Karpas-422 (cell line): ENCODE data around the gene SAG. TPM values are rescaled to one million over a fixed set of nuclear protein-coding genes. Genes with fewer than 3 reads are reported as not detected.

Experiments used
- DNase-seq: peaks from one replicate; pipeline ENCODE4 v3.0.0-alpha.2; 2015
- H2AFZ ChIP-seq: fragments of 200-600 bp; sonication (generic); 2 replicates; pipeline ENCODE4 v1.6.1; 2014; ENCODE audit warnings: antibody characterized with exemption, low read length, mixed read lengths
- H3K27ac ChIP-seq: fragments of 200-600 bp; sonication (generic); 2 replicates; pipeline ENCODE4 v1.5.1; 2014; ENCODE audit warnings: mild to moderate bottlenecking, low read length, moderate library complexity
- H3K27me3 ChIP-seq: fragments of 200-600 bp; sonication (generic); 2 replicates; pipeline ENCODE4 v1.6.1; 2014; ENCODE audit warnings: low read length, mixed read lengths
- H3K36me3 ChIP-seq: fragments of 200-600 bp; sonication (generic); 2 replicates; pipeline ENCODE4 v1.6.1; 2014; ENCODE audit warnings: low read length, mixed read lengths; ENCODE audit not compliant: insufficient read depth
- H3K4me1 ChIP-seq: fragments of 200-600 bp; sonication (generic); 2 replicates; pipeline ENCODE4 v1.6.1; 2014; ENCODE audit warnings: mild to moderate bottlenecking, low read length, mixed read lengths
- H3K4me2 ChIP-seq: fragments of 200-600 bp; sonication (generic); 2 replicates; pipeline ENCODE4 v1.6.1; 2014; ENCODE audit warnings: low read length, low read depth, mild to moderate bottlenecking; ENCODE audit not compliant: poor library complexity, severe bottlenecking
- H3K4me3 ChIP-seq: fragments of 200-600 bp; sonication (generic); 2 replicates; pipeline ENCODE4 v1.5.1; 2014; ENCODE audit warnings: mild to moderate bottlenecking, antibody characterized with exemption, low read length, mixed read lengths
- H3K79me2 ChIP-seq: fragments of 200-600 bp; sonication (generic); 2 replicates; pipeline ENCODE4 v1.6.1; 2014; ENCODE audit warnings: mild to moderate bottlenecking, low read length, mixed read lengths
- H3K9ac ChIP-seq: fragments of 200-600 bp; sonication (generic); 2 replicates; pipeline ENCODE4 v1.6.0; 2014; ENCODE audit warnings: low read length
- H3K9me2 ChIP-seq: fragments of 200-600 bp; sonication (generic), shearing (Covaris generic); replicated peaks from 2 replicates; pipeline ENCODE4 v1.6.0; 2014; ENCODE audit warnings: mild to moderate bottlenecking, low read length, moderate library complexity; ENCODE audit not compliant: insufficient read depth
- H3K9me3 ChIP-seq: fragments of 300-700, 200-600 bp; sonication (generic); 2 replicates; pipeline ENCODE4 v1.6.1; 2014; ENCODE audit warnings: low read length, mixed read lengths
- H4K20me1 ChIP-seq: fragments of 200-600 bp; sonication (generic); 2 replicates; pipeline ENCODE4 v1.6.1; 2014; ENCODE audit warnings: mild to moderate bottlenecking, antibody characterized with exemption, low read length, low read depth; ENCODE audit not compliant: insufficient read depth
- total RNA-seq: library from RNA; depleted of rRNA; stranded (reverse); fragments of >200 nt; shearing (Covaris generic); gene quantifications from 2 replicates; pipeline ENCODE4 v1.2.3, GENCODE V29; 2014; ENCODE audit warnings: low replicate concordance; rRNA removed

SAG gene
- not detected in 2 replicates for total RNA-seq

GRCh38 chr2:233307565-233307964 is at the start of gene SAG:
Gene SAG (plus strand): TSS chr2:233307816. CDS start chr2:233309190, 1,374 bp downstream.
- no peaks in the 10 kb centered on the region for H4K20me1 ChIP-seq
- H3K27ac ChIP-seq: no peak within 1 kb of the TSS
- H2AFZ ChIP-seq: no peak within 1 kb of the TSS
- H3K4me3 ChIP-seq: no peak within 1 kb of the TSS
- no peak within 1 kb of the TSS for H3K4me2 ChIP-seq
- no peaks in the 10 kb centered on the region for H3K27me3 ChIP-seq
- no peak for DNase-seq
- peaks cover 5% of the 10 kb centered on the region for H3K4me1 ChIP-seq
- no peaks in the 10 kb centered on the region for H3K79me2 ChIP-seq
- no peaks in the 10 kb centered on the region for H3K9me2 ChIP-seq
- H3K9me3 ChIP-seq: no peaks in the 10 kb centered on the region
- no peak within 1 kb of the TSS for H3K9ac ChIP-seq
- no peaks in the 10 kb centered on the region for H3K36me3 ChIP-seq

DNA sequence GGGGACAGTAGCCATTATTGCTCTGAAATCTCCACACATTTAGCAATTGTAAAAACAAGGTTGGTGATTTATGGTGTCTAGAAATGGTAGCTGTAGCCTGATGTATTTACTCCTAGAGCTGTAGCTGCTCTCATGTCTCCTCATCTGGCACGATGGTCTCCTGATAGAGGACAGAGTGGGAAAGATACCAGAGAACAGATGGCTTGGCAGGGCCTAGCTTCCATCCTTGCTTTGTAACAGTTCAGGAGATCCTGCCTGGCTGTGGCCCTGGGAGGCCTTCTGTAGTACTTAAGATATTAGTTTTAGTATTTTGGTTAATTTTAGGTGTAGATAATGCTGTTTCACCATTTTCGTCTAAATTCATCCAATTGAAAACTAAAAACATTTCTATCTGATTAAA is 49.4 kb upstream of the SAG start:
- peaks cover 32% of the 10 kb centered on the region for H4K20me1 ChIP-seq
- no peak for DNase-seq
- no peak overlapping the region for H3K9ac ChIP-seq
- H3K36me3 ChIP-seq: peaks cover 51% of the 10 kb centered on the region
- H3K9me3 ChIP-seq: no peaks in the 10 kb centered on the region
- H3K4me2 ChIP-seq: no peak overlapping the region
- no peaks in the 10 kb centered on the region for H3K9me2 ChIP-seq
- H3K27me3 ChIP-seq: no peaks in the 10 kb centered on the region
- H2AFZ ChIP-seq: no peak overlapping the region
- no peak overlapping the region for H3K27ac ChIP-seq
- peaks cover 27% of the 10 kb centered on the region for H3K4me1 ChIP-seq
- no peak overlapping the region for H3K4me3 ChIP-seq
- H3K79me2 ChIP-seq: peaks cover 82% of the 10 kb centered on the region

GRCh38 chr2:233259730-233260129 is 47.9 kb upstream of the SAG start:
- H3K4me2 ChIP-seq: no peak overlapping the region
- no peak overlapping the region for H3K27ac ChIP-seq
- H3K79me2 ChIP-seq: peaks cover 70% of the 10 kb centered on the region
- no peak overlapping the region for H3K4me3 ChIP-seq
- DNase-seq: no peak
- H3K9me3 ChIP-seq: no peaks in the 10 kb centered on the region
- H2AFZ ChIP-seq: no peak overlapping the region
- H3K9me2 ChIP-seq: no peaks in the 10 kb centered on the region
- H3K4me1 ChIP-seq: peaks cover 13% of the 10 kb centered on the region
- H4K20me1 ChIP-seq: peaks cover 19% of the 10 kb centered on the region
- no peak overlapping the region for H3K9ac ChIP-seq
- H3K36me3 ChIP-seq: peaks cover 54% of the 10 kb centered on the region
- no peaks in the 10 kb centered on the region for H3K27me3 ChIP-seq

- Histone ChIP-seq H3K36me3 (peaks cover 57% of the 10 kb centered on the region), H3K79me2 (peaks cover 64% of the 10 kb centered on the region), H3K4me3 (no peak overlapping the region), H3K27ac (no peak overlapping the region), H3K9me2 (no peaks in the 10 kb centered on the region), H3K9me3 (no peaks in the 10 kb centered on the region), H3K27me3 (no peaks in the 10 kb centered on the region), H4K20me1 (peaks cover 12% of the 10 kb centered on the region), H2AFZ (no peak overlapping the region), H3K4me2 (no peak overlapping the region), H3K4me1 (peaks cover 6% of the 10 kb centered on the region), H3K9ac (no peak overlapping the region)
- DNase-seq: no peak
Measured at GRCh38 chr2:233260661-233261060, 47.0 kb upstream of the SAG start.

DNA sequence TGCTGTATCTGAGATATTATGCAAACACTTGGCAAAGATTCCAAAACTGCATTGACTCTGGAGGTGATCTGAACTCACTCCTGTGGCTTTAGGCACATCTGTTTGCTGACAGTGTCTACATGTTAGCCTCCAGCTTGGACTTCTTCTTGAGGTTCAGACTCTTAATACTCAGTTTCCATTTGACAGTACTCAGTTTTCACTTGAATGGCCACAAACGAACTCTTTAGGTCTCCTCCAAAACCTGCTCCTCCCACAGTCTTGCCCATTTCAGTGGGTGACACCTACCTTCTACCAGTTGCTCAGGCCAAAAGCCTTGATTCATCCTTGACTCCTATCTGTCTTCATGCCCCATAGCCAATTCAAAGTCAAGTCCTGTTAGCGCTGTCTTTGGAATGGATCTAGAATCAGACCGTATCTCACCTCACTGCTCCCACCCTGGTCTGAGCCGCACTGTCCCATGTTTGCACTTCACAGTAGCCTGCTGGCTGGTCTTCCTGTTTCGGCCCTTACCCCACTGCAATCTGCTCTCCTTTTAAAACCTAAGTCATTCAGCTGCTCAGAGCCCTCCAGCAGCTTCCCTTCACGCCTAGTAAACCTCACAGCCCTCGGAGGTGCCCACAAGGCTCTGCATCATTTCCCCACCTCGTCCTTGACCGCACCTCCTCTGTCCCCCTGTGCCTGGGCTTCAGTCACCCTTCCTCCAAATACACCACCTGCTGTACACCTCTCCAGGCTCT is 45.6 kb upstream of the SAG start:
- no peaks in the 10 kb centered on the region for H3K27me3 ChIP-seq
- no peak overlapping the region for H3K27ac ChIP-seq
- H2AFZ ChIP-seq: no peak overlapping the region
- no peak overlapping the region for H3K4me2 ChIP-seq
- H3K79me2 ChIP-seq: peaks cover 53% of the 10 kb centered on the region
- H4K20me1 ChIP-seq: peaks cover 7% of the 10 kb centered on the region
- H3K36me3 ChIP-seq: peaks cover 63% of the 10 kb centered on the region
- H3K4me1 ChIP-seq: no peaks in the 10 kb centered on the region
- H3K9ac ChIP-seq: no peak overlapping the region
- H3K4me3 ChIP-seq: no peak overlapping the region
- no peaks in the 10 kb centered on the region for H3K9me2 ChIP-seq
- DNase-seq: no peak
- no peaks in the 10 kb centered on the region for H3K9me3 ChIP-seq

GRCh38 chr2:233262562-233262961 is 45.1 kb upstream of the SAG start:
- no peaks in the 10 kb centered on the region for H3K9me3 ChIP-seq
- peaks cover 65% of the 10 kb centered on the region for H3K36me3 ChIP-seq
- H3K9me2 ChIP-seq: no peaks in the 10 kb centered on the region
- DNase-seq: no peak
- no peak overlapping the region for H3K9ac ChIP-seq
- no peaks in the 10 kb centered on the region for H3K4me1 ChIP-seq
- H3K79me2 ChIP-seq: peaks cover 49% of the 10 kb centered on the region
- no peak overlapping the region for H2AFZ ChIP-seq
- H4K20me1 ChIP-seq: peaks cover 7% of the 10 kb centered on the region
- no peaks in the 10 kb centered on the region for H3K27me3 ChIP-seq
- H3K4me3 ChIP-seq: no peak overlapping the region
- H3K4me2 ChIP-seq: no peak overlapping the region
- no peak overlapping the region for H3K27ac ChIP-seq

- H3K4me1 ChIP-seq: no peaks in the 10 kb centered on the region
- H3K27ac ChIP-seq: no peak overlapping the region
Measured at GRCh38 chr2:233263045-233263570, 44.5 kb upstream of the SAG start.

GRCh38 chr2:233264667-233265066 is 42.9 kb upstream of the SAG start:
- Histone ChIP-seq H4K20me1 (peaks cover 7% of the 10 kb centered on the region; the same call in 1 of the 2 replicates), H3K9ac (no peak overlapping the region), H3K9me3 (no peaks in the 10 kb centered on the region), H3K27ac (no peak overlapping the region), H3K36me3 (peaks cover 65% of the 10 kb centered on the region), H3K79me2 (peaks cover 36% of the 10 kb centered on the region), H3K4me1 (no peaks in the 10 kb centered on the region), H3K9me2 (no peaks in the 10 kb centered on the region), H3K4me2 (no peak overlapping the region), H3K27me3 (no peaks in the 10 kb centered on the region), H2AFZ (no peak overlapping the region), H3K4me3 (no peak overlapping the region)
- DNase-seq: no peak

More at GRCh38 chr2:233263045-233263570, 44.5 kb upstream of the SAG start:
- Histone ChIP-seq H3K9ac (no peak overlapping the region), H3K36me3 (peaks cover 68% of the 10 kb centered on the region), H3K9me2 (no peaks in the 10 kb centered on the region), H4K20me1 (peaks cover 7% of the 10 kb centered on the region), H3K4me2 (no peak overlapping the region), H3K4me3 (no peak overlapping the region), H3K79me2 (peaks cover 51% of the 10 kb centered on the region), H2AFZ (no peak overlapping the region), H3K9me3 (no peaks in the 10 kb centered on the region), H3K27me3 (no peaks in the 10 kb centered on the region)
- no peak for DNase-seq
